Upper lobe of right lung (tissue), 1 donor: ENCODE measurements around the gene IFT172. TPM values are rescaled to one million over a fixed set of nuclear protein-coding genes. Genes with fewer than 3 reads are reported as not detected.

Experiments used
- ATAC-seq: fragments of 200-7000 bp; cut with Tn5 transposase; one replicate; pipeline ENCODE4 v1.9.1; 2020; ENCODE audit warnings: mild to moderate bottlenecking, moderate library complexity
- DNase-seq: peaks from one replicate; pipeline ENCODE4 v3.0.0-alpha.2; 2020
- H3K27ac ChIP-seq: fragments of 200-600 bp; one replicate; pipeline ENCODE4 v1.8.0; 2022
- H3K27me3 ChIP-seq: fragments of 200-600 bp; one replicate; pipeline ENCODE4 v1.8.0; 2022; ENCODE audit warnings: mild to moderate bottlenecking
- H3K36me3 ChIP-seq: fragments of 200-600 bp; one replicate; pipeline ENCODE4 v1.8.0; 2022
- H3K4me1 ChIP-seq: fragments of 200-600 bp; one replicate; pipeline ENCODE4 v1.8.0; 2022
- H3K4me3 ChIP-seq: fragments of 200-600 bp; one replicate; pipeline ENCODE4 v1.8.0; 2022; ENCODE audit warnings: mild to moderate bottlenecking
- H3K9me3 ChIP-seq: fragments of 200-600 bp; one replicate; pipeline ENCODE4 v1.8.0; 2022
- CTCF ChIP-seq: fragments of 200-600 bp; IDR thresholded peaks from one replicate; pipeline ENCODE4 v1.8.0; 2022; ENCODE audit warnings: antibody characterized with exemption
- intact Hi-C: fragments of 100-400 bp; cut with DNase I; formaldehyde crosslinking; loops from one replicate; pipeline ENCODE4 v1.11.0; 2022
- total RNA-seq: library from RNA; stranded (reverse); fragmentation: NEBNext Ultra II Directional; extraction: Animal tissue kit (Norgen Biotek cat#: 25700); gene quantifications from one replicate; pipeline ENCODE4 v1.2.1, GENCODE V29; 2021
- donor health status: DM: no; HTN: yes; CAD: no; lungs with severe emphysema.

The IFT172 gene
- total RNA-seq, 1 donor from 2014 or later = 19.2 TPM

GRCh38 chr2:27506587-27506986, 17.0 kb upstream of the IFT172 start:
- no peak for TF ChIP-seq CTCF

GRCh38 chr2:27502142-27502541, 12.6 kb upstream of the IFT172 start:
- no peak for DNase-seq

More at GRCh38 chr2:27506587-27506986, 17.0 kb upstream of the IFT172 start:
- no peak overlapping the region for H3K4me3 ChIP-seq
- H3K27ac ChIP-seq = no peak overlapping the region
- ATAC-seq = no peak
- DNase-seq = no peak
- H3K4me1 ChIP-seq = no peaks in the 10 kb centered on the region
- intact Hi-C loops = no loop called here
- no peaks in the 10 kb centered on the region for H3K27me3 ChIP-seq
- no peaks in the 10 kb centered on the region for H3K36me3 ChIP-seq
- H3K9me3 ChIP-seq = no peaks in the 10 kb centered on the region

GRCh38 chr2:27501042-27501441, 11.5 kb upstream of the IFT172 start:
- no peaks in the 10 kb centered on the region for H3K27me3 ChIP-seq
- no peaks in the 10 kb centered on the region for H3K9me3 ChIP-seq
- H3K4me1 ChIP-seq = peaks cover 5% of the 10 kb centered on the region
- no peak for TF ChIP-seq CTCF
- intact Hi-C loops = no loop called here
- H3K4me3 ChIP-seq = no peak overlapping the region
- ATAC-seq (no peak), DNase-seq (no peak)
- no peak overlapping the region for H3K27ac ChIP-seq
- H3K36me3 ChIP-seq = no peaks in the 10 kb centered on the region

More at GRCh38 chr2:27502142-27502541, 12.6 kb upstream of the IFT172 start:
- TF ChIP-seq CTCF = no peak
- Histone ChIP-seq H3K4me1 (no peaks in the 10 kb centered on the region), H3K27me3 (no peaks in the 10 kb centered on the region), H3K9me3 (no peaks in the 10 kb centered on the region), H3K36me3 (no peaks in the 10 kb centered on the region), H3K4me3 (no peak overlapping the region), H3K27ac (no peak overlapping the region)
- intact Hi-C loops = no loop called here
- ATAC-seq = no peak

GRCh38 chr2:27498975-27499374, 9.4 kb upstream of the IFT172 start:
- Histone ChIP-seq H3K4me1 (peaks cover 11% of the 10 kb centered on the region), H3K9me3 (no peaks in the 10 kb centered on the region), H3K27ac (no peak overlapping the region), H3K36me3 (no peaks in the 10 kb centered on the region), H3K4me3 (no peak overlapping the region), H3K27me3 (peaks cover 4% of the 10 kb centered on the region)
- ATAC-seq (no peak), DNase-seq (no peak)
- no peak for TF ChIP-seq CTCF
- intact Hi-C loops = no loop called here

GRCh38 chr2:27497288-27497627, 7.7 kb upstream of the IFT172 start:
- Histone ChIP-seq H3K9me3 (no peaks in the 10 kb centered on the region), H3K27me3 (peaks cover 4% of the 10 kb centered on the region), H3K36me3 (no peaks in the 10 kb centered on the region), H3K4me1 (peaks cover 11% of the 10 kb centered on the region), H3K27ac (no peak overlapping the region), H3K4me3 (no peak overlapping the region)
- no peak for ATAC-seq
- intact Hi-C loops = no loop called here
- DNase-seq = no peak
- TF ChIP-seq CTCF = no peak
